Activated CD8-positive, alpha-beta memory T cell treated with anti-CD3 and anti-CD28 coated beads, Interleukin-2, amount 50 U/mL, for 4 hours (primary cell): Measurements from ENCODE around the gene WDR37.
"Not testable (repeated sequence)": the region's sequence is repeated elsewhere in the genome, so short reads cannot be mapped to it uniquely, and the experiment has no call there.

Source experiments
- DNase-seq: peaks from one replicate; pipeline ENCODE4 v3.0.0-alpha.2; 2020

Gene WDR37

DNA sequence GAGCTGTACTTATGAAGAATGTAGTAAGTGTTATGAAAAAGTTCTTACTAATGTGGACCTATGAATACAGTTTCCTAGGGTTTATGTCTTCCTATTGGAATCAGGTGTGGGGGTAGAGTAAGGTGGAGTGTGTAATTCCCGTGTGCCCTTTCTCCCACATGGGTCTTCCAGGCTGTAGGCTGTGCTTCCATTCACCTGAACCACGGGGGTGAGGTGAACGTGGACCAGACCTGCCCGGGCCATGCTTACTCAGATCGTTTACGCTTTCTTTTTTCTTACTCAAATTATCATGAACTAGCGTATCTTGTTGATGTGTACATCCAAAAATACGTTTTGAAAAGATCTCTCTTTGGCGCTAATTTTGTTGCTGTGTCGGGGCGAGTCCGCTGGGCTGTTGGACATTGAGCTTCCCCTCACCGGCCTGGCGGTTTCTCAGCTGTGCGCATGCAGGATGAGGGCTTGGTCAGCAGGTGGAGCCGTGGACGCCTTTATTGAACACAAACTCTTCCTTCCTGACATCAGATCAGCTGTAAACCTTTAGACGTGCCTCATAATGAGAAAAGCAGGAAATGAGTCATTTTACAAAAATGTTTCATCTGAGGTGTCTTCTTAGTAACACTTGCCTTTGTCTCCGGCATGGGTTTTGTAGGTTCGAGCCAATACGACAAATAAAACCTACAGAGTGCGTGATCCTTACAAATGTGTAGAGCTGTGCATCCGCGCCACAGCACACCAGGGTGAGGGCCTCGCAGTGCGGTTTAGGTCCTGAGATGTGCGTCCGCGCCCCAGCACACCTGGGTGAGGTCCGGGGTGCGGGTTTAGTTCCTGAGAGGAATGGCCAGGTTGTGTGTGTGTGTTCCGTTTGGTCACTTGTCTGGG lies 53.8 kb downstream of the WDR37 start:
- peak; percentile 73 for DNase-seq

GRCh38 chr10:1110674-1111119 lies 54.5 kb downstream of the WDR37 start:
- DNase-seq: no peak

- no peak for DNase-seq
These were observed 58.1 kb downstream of the WDR37 start for GRCh38 chr10:1114315-1114714.

DNA sequence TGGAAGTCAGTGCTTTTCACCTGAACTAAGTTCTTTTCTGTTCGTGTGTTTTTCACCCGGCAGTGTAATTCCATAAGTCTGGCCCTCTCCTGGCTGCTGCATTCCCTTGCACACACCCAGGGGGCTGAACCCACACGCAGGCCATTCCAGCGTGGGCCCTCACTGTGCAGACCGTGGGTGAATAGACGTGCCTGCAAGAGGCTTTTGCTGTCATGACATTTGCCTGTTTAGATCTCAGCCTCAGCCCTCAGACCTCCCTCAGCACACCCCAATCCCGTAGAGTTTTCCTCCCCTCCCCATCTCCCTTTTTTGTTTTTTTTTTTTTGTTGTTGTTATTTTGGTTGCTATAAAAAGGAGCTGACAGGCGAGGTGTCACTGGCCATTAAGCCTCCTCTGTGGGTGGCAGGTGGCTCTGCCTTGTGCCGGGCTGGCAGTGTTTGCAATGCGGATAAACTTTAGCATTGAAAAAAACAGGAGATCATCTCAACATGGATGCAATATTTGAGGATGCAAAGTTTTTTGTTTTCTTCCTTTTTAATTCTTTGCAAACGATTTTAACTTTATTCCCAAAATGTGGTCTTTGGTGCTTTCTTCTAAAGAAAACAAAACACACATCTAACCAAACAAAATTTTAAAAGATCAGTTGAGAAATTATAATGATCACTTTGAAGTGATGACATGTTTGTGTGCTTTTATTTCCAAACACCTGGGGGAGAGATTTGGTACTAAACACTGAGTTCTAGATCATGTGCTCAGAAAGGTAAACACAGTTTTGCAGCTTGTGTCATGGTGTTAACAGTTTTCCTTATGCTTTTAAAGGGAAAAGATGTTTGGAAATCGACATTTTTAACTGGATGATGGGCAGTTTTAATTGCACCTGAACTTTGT lies 58.8 kb downstream of the WDR37 start:
- no peak for DNase-seq

GRCh38 chr10:1115607-1115955 lies 59.4 kb downstream of the WDR37 start:
- DNase-seq: no peak

DNA sequence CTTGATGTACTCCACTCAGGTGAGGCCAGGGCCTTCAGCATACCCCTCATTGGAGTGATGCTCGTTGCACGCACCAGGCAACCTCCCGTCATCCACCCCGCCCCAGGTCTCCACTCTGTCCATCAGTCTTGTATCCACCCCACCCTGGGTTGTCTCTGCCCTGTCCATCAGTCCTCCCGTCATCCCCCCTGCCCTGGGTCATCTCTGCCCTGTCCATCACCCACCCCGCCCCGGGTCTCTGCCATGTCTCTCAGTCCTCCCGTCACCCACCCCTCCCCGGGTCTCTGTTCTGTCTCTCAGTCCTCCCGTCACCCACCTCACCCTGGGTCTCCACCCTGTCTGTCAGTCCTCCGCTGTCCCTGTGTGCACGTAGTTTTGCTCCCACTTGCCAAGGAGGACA lies 59.9 kb downstream of the WDR37 start:
- no peak for DNase-seq

DNA sequence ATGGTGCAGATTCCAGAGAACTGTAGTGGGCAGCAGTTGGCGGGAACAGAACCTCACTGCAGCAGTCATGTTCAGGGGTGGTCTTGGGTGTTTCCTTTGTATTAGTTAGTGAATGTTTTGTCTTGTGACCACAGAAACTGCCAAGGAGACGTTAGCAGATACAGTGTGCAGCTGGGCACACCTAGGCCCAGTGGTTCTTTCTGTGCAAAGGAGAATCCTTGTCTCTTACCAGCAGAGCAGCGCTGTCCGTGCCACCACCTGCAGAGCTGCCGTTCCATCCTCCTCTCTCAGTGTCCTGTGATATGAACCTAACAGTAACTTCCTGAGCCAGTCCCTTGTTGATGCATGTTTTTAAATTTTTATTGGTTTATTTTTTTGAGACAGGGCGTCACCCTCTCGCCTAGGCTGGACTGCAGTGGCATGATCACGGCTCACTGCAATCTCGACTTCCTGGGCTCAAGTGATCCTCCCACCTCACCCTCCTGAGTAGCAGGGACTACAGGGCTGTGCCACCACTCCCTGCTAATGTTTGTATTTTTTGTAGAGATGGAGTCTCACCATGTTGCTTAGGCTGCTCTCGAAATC lies 60.6 kb downstream of the WDR37 start:
- DNase-seq: no peak

DNA sequence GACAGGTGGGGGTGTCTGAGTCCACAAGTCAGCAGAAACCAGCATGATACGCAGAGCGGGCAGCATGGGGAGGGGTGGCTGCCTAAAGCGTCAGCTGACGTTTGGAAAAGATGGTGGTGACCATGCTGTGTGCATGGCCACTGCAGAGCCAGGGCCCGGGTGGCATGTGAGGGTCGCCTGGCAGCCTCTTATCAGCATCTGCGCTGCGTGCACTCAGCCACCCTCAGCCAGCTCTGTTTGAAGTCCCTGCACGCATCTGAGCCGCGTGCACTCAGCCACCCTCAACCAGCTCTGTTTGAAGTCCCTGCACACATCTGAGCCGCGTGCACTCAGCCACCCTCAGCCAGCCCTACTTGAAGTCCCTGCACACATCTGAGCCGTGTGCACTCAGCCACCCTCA lies 61.5 kb downstream of the WDR37 start:
- no peak for DNase-seq

GRCh38 chr10:1118318-1118717 lies 62.1 kb downstream of the WDR37 start:
- not testable (repeated sequence) for DNase-seq

GRCh38 chr10:1119027-1119426 lies 62.8 kb downstream of the WDR37 start:
- DNase-seq: no peak

DNA sequence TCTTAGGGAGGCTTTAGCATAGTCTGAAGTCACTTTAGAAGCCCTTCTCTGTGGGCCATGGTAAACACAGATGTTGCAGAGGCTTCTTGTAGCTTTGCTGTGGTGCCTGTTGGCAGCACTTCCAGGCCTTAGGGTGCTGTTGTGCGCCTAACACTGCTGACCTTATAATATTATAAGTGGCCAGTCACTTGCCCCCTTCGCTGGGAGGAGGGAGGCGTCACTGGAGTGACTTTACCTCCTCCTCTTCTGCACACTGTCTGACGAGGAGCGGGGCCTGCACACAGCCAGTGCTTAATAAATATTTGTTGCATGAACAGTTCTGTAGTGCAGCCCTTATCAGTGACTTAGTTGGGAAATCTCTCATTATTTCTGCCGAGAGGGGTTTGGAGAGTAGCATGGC lies 63.3 kb downstream of the WDR37 start:
- DNase-seq: no peak

DNA sequence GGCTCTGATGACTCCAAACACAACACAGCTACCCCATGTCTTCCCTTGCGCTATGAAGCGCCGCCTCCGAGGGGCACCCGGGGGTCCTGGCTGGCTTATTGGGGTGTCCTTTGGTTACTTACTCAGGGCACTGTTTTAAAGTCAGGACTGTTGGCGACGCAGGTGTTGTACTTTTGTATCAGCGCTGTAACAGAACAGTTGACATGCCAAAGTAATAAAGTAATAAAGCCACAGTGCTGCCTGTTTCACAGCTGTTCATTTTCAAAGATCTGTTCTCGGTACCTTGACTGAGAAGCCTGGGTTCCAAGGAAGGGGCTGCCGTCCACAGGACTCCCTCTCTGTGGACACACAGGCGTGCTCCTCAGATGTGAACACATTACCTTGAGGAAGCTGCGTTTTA lies 64.1 kb downstream of the WDR37 start:
- no peak for DNase-seq

DNA sequence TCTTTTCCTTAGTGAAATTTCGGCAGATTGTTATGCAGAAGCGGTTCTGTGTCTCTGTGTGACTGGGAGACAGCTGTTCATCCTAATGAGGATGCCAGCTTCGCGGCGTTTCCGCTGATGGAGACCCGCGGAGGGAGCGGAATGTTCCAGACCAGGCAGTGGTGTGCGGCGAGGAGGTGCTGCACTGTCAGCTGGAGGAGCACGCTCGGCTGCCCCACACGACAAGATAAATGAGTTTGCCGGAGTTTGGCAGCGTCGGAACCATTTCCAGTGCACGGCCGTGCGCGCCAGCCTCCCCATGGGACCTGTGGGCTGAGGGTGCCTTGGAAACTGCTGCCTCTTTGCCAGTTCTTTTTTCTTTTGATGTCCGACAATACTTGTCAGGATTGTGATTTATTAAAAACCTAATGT lies 64.6 kb downstream of the WDR37 start:
- DNase-seq: no peak

DNA sequence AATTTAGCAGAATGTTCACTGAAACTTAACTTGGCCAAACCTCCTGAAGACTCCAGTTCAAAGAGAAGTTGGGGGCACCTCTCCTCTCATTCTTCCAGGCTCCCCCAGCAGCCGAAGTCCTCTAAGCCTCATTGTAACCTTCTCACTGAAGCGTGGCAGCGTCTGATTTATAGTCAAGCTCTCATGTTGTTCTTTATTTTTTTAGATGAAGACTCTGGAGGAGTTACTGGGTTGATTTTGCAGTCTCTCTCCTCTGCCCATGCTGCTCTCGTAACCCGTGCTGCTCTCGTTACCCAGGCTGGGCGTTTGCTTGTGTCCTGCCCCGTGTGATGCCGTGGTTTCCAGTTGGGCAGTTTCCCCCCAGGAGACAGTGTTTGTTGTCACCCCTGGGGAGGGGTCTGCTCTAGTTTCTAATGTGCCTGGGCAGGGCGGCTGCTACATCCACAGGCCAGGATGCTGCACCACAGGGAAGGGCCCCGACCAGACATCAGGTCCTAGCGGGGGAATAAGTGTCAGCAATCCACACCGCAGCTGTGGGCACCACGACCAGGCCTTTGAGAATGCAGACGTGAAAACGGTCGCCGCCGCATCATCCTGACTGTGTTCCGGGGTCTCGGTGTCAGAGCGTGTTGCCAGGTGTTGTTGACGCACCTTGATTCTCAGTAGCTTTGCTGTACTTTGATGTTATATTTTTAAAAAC lies 65.2 kb downstream of the WDR37 start:
- no peak for DNase-seq

GRCh38 chr10:1122349-1122748 lies 66.2 kb downstream of the WDR37 start:
- no peak for DNase-seq

- no peak for DNase-seq
These were observed 67.0 kb downstream of the WDR37 start for GRCh38 chr10:1123198-1123597.

DNA sequence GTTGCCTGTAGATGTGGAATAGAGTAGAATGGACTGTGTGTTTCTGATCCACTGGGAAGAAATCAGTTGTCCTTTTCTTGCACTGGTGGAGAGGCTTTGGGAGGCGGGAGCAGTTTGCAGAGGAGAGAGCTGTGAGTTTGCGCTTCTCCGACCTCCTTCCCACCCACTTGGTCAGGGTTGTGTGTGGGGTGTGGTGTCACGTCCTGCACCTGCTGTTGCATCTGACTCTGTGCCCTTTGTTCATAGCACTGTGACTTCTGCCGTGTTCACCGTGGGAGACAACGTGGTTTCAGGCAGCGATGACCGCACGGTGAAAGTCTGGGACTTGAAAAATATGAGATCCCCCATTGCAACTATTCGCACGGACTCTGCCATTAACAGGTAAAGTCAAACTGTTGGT lies 67.8 kb downstream of the WDR37 start:
- DNase-seq: no peak

GRCh38 chr10:1124796-1125195 lies 68.6 kb downstream of the WDR37 start:
- DNase-seq: no peak

GRCh38 chr10:1126461-1126860 lies 70.3 kb downstream of the WDR37 start:
- no peak for DNase-seq

GRCh38 chr10:1127629-1128028 lies 71.4 kb downstream of the WDR37 start:
- DNase-seq: no peak

DNA sequence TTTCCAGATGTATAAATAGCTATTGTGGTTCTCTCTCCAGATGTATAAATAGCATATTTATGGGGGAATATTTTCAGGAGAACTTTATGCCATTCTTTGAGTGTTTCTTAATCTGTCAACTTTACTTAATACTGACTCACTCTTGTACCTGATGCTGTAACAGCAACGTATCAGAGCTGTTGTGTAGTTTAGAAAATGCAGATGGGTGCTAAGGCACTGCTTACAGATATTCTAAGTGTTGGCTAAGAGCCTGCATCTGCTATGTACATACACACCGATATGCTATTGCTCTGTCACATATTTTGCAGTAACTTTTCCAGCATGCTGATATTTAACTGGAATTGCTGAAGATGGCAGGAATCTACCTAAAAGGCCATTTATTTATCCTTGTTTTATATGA lies 71.9 kb downstream of the WDR37 start:
- no peak for DNase-seq

DNA sequence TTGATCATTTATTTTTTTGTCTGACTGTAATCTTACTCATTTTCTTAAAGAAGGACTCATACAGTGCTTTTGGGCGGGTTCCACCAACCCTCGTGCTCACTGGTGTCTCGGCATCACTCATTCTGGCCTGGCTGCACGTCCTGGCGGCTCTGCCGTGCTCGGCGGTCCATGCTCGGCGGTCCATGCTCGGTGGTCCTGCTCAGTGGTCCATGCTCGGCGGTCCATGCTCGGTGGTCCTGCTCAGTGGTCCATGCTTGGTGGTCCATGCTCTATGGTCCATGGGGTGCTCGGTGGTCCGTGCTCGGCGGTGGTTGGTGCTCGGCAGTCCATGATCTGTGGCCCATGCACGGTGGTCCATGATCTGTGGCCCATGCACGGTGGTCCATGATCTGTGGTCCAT lies 72.5 kb downstream of the WDR37 start:
- DNase-seq: no peak

GRCh38 chr10:1130226-1130625 lies 74.0 kb downstream of the WDR37 start:
- DNase-seq: no peak
